ENCODE data around the gene CCDC87. TPM values are rescaled to one million over a fixed set of nuclear protein-coding genes. Genes with fewer than 3 reads are reported as not detected.

Gene CCDC87
- total RNA-seq, 6 experiments from 2014 or later = 0.07 to 0.37 (median 0.12) TPM; not detected in 1

- Histone ChIP-seq H3K4me1 (peaks cover 0 to 68% (median 25%) of the 10 kb centered on the region in 4 donors), H3K4me3 (no peak overlapping the region), H3K9me3 (no peaks in the 10 kb centered on the region), H3K27me3 (no peaks in the 10 kb centered on the region), H3K27ac (no peak overlapping the region), H3K36me3 (peaks cover 0 to 4% (median 0%) of the 10 kb centered on the region in 4 donors)
- WGBS (ENCODE audit: insufficient coverage, low coverage, low lambda C conversion rate, missing lambda C conversion rate) = no CpG with 5 or more reads among the region's 6 CpGs
- peak in 3 of 4 donors; percentile 19 to 30 (median 23) for ATAC-seq
- intact Hi-C loops (cut with DNase I) = no loop called here
- TF ChIP-seq POLR2A (IDR thresholded peaks at IDR 0.05) = no peak
- DNase-seq = peak in 2 of 3 donors; percentile 60 to 61
Observed at GRCh38 chr11:66598993-66599392, 6.1 kb upstream of the CCDC87 start.

DNA sequence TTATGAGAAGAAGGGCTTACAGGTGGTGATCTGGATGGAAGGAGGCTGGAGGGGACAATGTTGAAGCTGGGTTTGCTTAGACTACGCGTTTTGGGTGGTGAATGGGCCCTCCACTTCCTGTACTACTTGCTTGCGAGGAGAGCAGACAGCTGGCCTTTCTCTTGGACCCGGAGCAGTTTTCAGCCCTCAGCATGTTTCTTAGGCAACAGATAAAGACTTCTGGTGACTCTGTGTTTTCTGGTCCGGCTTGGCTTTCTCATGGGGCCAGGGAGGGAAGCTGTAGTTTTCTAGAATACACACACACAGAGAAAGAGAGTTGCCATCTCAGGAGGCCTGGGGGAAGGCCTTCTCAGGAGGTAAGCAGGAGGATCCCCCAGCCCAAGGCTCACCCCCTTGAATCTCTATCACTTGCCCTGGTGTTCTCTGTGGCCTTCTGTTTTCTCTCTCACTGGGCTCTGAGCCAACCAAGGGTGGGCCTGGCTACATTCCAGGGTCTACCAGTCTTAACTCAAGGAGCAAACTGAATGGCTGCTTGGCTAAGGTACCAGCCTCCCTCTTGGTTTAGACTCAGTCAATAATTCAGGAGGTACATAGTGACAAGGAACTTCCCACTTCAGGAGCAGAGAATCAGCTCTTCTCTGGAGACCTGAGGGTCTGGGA is 2.5 kb upstream of the CCDC87 start:
- peak overlapping the region in 1 of 3 donors; percentile 20 for H3K27ac ChIP-seq
- intact Hi-C loops (cut with DNase I) = no loop called here

DNA sequence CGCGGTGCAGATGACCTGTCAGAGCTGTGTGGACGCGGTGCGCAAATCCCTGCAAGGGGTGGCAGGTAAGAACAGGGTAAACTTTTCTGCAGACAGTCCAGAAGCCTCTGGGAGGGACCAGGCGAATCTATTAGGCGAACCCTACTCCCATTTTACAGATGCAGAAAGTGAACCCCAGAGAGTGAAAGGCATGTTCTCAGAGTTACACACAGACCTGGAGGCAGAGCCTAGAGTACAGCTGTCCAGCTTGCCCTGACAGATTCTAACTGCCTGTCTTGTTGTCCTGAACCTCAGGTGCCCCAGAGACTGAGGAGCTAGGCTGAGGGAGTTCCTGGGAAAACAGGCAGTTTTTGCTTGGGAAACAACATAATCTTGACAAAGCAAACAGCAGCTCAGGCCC is 787 bp upstream of the CCDC87 start:
- peak overlapping the region; percentile 61 to 84 (median 71) for H3K4me3 ChIP-seq
- intact Hi-C loops (cut with DNase I) = loop anchor here in 1 of 2 donors (5.0 kb wide), 1 partner anchor 84 kb away; the partner anchor contains the start of gene RBM4B
- H3K27ac ChIP-seq = peak overlapping the region in 2 of 3 donors; percentile 86 to 90
- peaks cover 0 to 43% (median 2%) of the 10 kb centered on the region in 4 donors for H3K4me1 ChIP-seq
- no peaks in the 10 kb centered on the region for H3K9me3 ChIP-seq
- no peaks in the 10 kb centered on the region for H3K27me3 ChIP-seq
- no peaks in the 10 kb centered on the region for H3K36me3 ChIP-seq
- TF ChIP-seq POLR2A (IDR thresholded peaks at IDR 0.05) = no peak
- TF ChIP-seq, protein P1, sequence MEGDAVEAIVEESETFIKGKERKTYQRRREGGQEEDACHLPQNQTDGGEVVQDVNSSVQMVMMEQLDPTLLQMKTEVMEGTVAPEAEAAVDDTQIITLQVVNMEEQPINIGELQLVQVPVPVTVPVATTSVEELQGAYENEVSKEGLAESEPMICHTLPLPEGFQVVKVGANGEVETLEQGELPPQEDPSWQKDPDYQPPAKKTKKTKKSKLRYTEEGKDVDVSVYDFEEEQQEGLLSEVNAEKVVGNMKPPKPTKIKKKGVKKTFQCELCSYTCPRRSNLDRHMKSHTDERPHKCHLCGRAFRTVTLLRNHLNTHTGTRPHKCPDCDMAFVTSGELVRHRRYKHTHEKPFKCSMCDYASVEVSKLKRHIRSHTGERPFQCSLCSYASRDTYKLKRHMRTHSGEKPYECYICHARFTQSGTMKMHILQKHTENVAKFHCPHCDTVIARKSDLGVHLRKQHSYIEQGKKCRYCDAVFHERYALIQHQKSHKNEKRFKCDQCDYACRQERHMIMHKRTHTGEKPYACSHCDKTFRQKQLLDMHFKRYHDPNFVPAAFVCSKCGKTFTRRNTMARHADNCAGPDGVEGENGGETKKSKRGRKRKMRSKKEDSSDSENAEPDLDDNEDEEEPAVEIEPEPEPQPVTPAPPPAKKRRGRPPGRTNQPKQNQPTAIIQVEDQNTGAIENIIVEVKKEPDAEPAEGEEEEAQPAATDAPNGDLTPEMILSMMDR (IDR thresholded peaks at IDR 0.05) = no peak
- WGBS (ENCODE audit: insufficient coverage, low coverage, low lambda C conversion rate, missing lambda C conversion rate) = 46% methylated on average over 2 of the region's 7 CpGs
- peak in 2 of 4 donors; percentile 8 to 17 for ATAC-seq
- no peak for DNase-seq

More for the DNA sequence above, 2.5 kb upstream of the CCDC87 start:
- H3K9me3 ChIP-seq = no peaks in the 10 kb centered on the region
- H3K4me3 ChIP-seq = no peak overlapping the region
- H3K27me3 ChIP-seq = no peaks in the 10 kb centered on the region
- H3K36me3 ChIP-seq = peaks cover 0 to 4% (median 0%) of the 10 kb centered on the region in 4 donors
- 40% methylated on average over 2 of the region's 5 CpGs for WGBS (ENCODE audit: insufficient coverage, low coverage, low lambda C conversion rate, missing lambda C conversion rate)
- DNase-seq (peak in 1 of 3 donors; percentile 49), ATAC-seq (no peak)
- TF ChIP-seq, protein P1 (IDR thresholded peaks at IDR 0.05) = no peak
- no peak for TF ChIP-seq POLR2A (IDR thresholded peaks at IDR 0.05)
- H3K4me1 ChIP-seq = peaks cover 0 to 58% (median 9%) of the 10 kb centered on the region in 4 donors

GRCh38 chr11:66593303-66593635 is 406 bp upstream of the CCDC87 start:
- TF ChIP-seq, protein P1 (IDR thresholded peaks at IDR 0.05) = no peak
- no peak for TF ChIP-seq POLR2A (IDR thresholded peaks at IDR 0.05)
- Histone ChIP-seq H3K27me3 (no peaks in the 10 kb centered on the region), H3K27ac (peak overlapping the region; percentile 66 to 90 (median 86)), H3K4me3 (peak overlapping the region; percentile 61 to 84 (median 71)), H3K9me3 (no peaks in the 10 kb centered on the region), H3K36me3 (no peaks in the 10 kb centered on the region), H3K4me1 (peaks cover 0 to 43% (median 2%) of the 10 kb centered on the region in 4 donors)
- WGBS (ENCODE audit: insufficient coverage, low coverage, low lambda C conversion rate, missing lambda C conversion rate) = 0% methylated on average over 6 of the region's 12 CpGs
- intact Hi-C loops (cut with DNase I) = loop anchor here in 1 of 2 donors (5.0 kb wide), 1 partner anchor 84 kb away; the partner anchor contains the start of gene RBM4B
- ATAC-seq (peak in 2 of 4 donors; percentile 5 to 14), DNase-seq (no peak)

- ATAC-seq (peak in 2 of 4 donors; percentile 26 to 34), DNase-seq (no peak)
- TF ChIP-seq, protein P1 (IDR thresholded peaks at IDR 0.05) = no peak
- TF ChIP-seq POLR2A (IDR thresholded peaks at IDR 0.05) = no peak
- WGBS (ENCODE audit: insufficient coverage, low coverage, low lambda C conversion rate, missing lambda C conversion rate) = 22% methylated on average over 2 of the region's 2 CpGs
- Histone ChIP-seq H3K9me3 (no peaks in the 10 kb centered on the region), H3K27ac (peak overlapping the region in 2 of 3 donors; percentile 36 to 47), H3K27me3 (no peaks in the 10 kb centered on the region), H3K4me3 (no peak overlapping the region), H3K4me1 (peaks cover 0 to 43% (median 2%) of the 10 kb centered on the region in 4 donors), H3K36me3 (no peaks in the 10 kb centered on the region)
- intact Hi-C loops (cut with DNase I) = loop anchor here in 1 of 2 donors (5.0 kb wide), 1 partner anchor 86 kb away; the partner anchor contains the start of gene RBM4B
Observed at GRCh38 chr11:66591175-66591574, 1.7 kb downstream of the CCDC87 start.
